ENCODE measurements around the gene HMBS. TPM values are rescaled to one million over a fixed set of nuclear protein-coding genes. Genes with fewer than 3 reads are reported as not detected.
"Not testable (repeated sequence)": the region's sequence is repeated elsewhere in the genome, so short reads cannot be mapped to it uniquely, and the experiment has no call there.

HMBS gene
- total RNA-seq, 5 donors from 2014 or later (not counting 1 experiment from before 2014, with no cell fraction given): 6.7 to 17.8 (median 12.3) TPM

GRCh38 chr11:119121811-119122124, 37.1 kb downstream of the HMBS start:
- Mint-ChIP-seq H3K36me3 (peaks cover 12% of the 10 kb centered on the region), H3K9me3 (no peaks in the 10 kb centered on the region), H3K27me3 (no peaks in the 10 kb centered on the region), H3K27ac (peak overlapping the region; percentile 84 to 94), H3K4me1 (peaks cover 37 to 52% (median 48%) of the 10 kb centered on the region in 3 donors), H3K4me3 (peak overlapping the region; percentile 89 to 94 (median 91))
- peaks cover 13 to 25% of the 10 kb centered on the region in 2 experiments for H3K4me1 ChIP-seq (ENCODE audit: control insufficient read depth in 1 of 2, extremely low read depth in 1 of 2, insufficient read depth in 2 of 2, low read length in 2 of 2)
- H3K27ac ChIP-seq (ENCODE audit: low read length): peak overlapping the region; percentile 49
- WGBS (ENCODE audit: insufficient coverage): under 1% methylated on average over 16 of the region's 20 CpGs
- peak overlapping the region; percentile 77 to 91 for H3K4me3 ChIP-seq (ENCODE audit: control insufficient read depth in 1 of 2, extremely low read depth in 1 of 2, low read length in 1 of 2)
- H3K9me3 ChIP-seq: no peaks in the 10 kb centered on the region
- peak in 1 of 4 experiments; percentile 9 for ATAC-seq (replicated peaks in 1 of 4)
- ChIA-PET CTCF (interaction anchor here in 1 of 2 donors (0.6 to 2.5 kb wide), 9 partner anchors 13 to 201 kb away, joined by 3 to 24 read pairs (median 5); partner anchors contain the start of genes C2CD2L, CBL, DPAGT1 and TRAPPC4), POLR2A (interaction anchor here (0.5 to 2.5 kb wide), 10 partner anchors 15 to 651 kb away, joined by 3 to 21 read pairs (median 6); partner anchors contain the start of genes C2CD2L (in 1 of the 2), DPAGT1 (in 1 of the 2), HMBS (in 1 of the 2) and VPS11 (in 1 of the 2))
- H3K36me3 ChIP-seq (ENCODE audit: control insufficient read depth in 2 of 2, extremely low read depth in 1 of 2, insufficient read depth in 1 of 2, low read length in 1 of 2): peaks cover 0 to 38% of the 10 kb centered on the region in 2 donors
- peak in 1 of 35 experiments; percentile 22 for DNase-seq
- no peaks in the 10 kb centered on the region for H3K27me3 ChIP-seq (replicated peaks in 1 of 2; ENCODE audit: control insufficient read depth in 2 of 2, extremely low read depth in 1 of 2, insufficient read depth in 2 of 2, low read length in 1 of 2)

GRCh38 chr11:119125821-119126220, 41.1 kb downstream of the HMBS start:
- H3K27ac ChIP-seq (ENCODE audit: low read length): no peak overlapping the region
- Mint-ChIP-seq H3K36me3 (peaks cover 25% of the 10 kb centered on the region), H3K9me3 (no peaks in the 10 kb centered on the region), H3K4me1 (peaks cover 32 to 46% (median 36%) of the 10 kb centered on the region in 3 donors), H3K4me3 (no peak overlapping the region), H3K27me3 (no peaks in the 10 kb centered on the region), H3K27ac (no peak overlapping the region)
- H3K4me1 ChIP-seq (ENCODE audit: control insufficient read depth in 1 of 2, extremely low read depth in 1 of 2, insufficient read depth in 2 of 2, low read length in 2 of 2): peaks cover 9 to 17% of the 10 kb centered on the region in 2 experiments
- H3K9me3 ChIP-seq: no peaks in the 10 kb centered on the region
- POLR2A ChIA-PET: no interaction called here
- no peaks in the 10 kb centered on the region for H3K27me3 ChIP-seq (replicated peaks in 1 of 2; ENCODE audit: control insufficient read depth in 2 of 2, extremely low read depth in 1 of 2, insufficient read depth in 2 of 2, low read length in 1 of 2)
- 100% methylated on average over 1 of the region's 6 CpGs for WGBS (ENCODE audit: insufficient coverage)
- no peak overlapping the region for H3K4me3 ChIP-seq (ENCODE audit: control insufficient read depth in 1 of 2, extremely low read depth in 1 of 2, low read length in 1 of 2)
- peaks cover 3 to 52% of the 10 kb centered on the region in 2 donors for H3K36me3 ChIP-seq (ENCODE audit: control insufficient read depth in 2 of 2, extremely low read depth in 1 of 2, insufficient read depth in 1 of 2, low read length in 1 of 2)
- DNase-seq: no peak
- no peak for ATAC-seq (replicated peaks in 1 of 4)
- CTCF ChIA-PET: interaction anchor here in 1 of 2 donors (0.5 kb wide), 1 partner anchor 996 kb away, joined by 3 read pairs; no protein-coding TSS in a partner anchor

- ChIA-PET POLR2A (interaction anchor here in 1 of 2 donors (0.6 to 0.7 kb wide), 3 partner anchors 11 to 599 kb away, joined by 4 to 8 read pairs (median 6); no protein-coding TSS in a partner anchor), CTCF (no interaction called here)
- no peaks in the 10 kb centered on the region for H3K27me3 Mint-ChIP-seq
- Histone ChIP-seq H3K27me3 (replicated peaks in 1 of 2; ENCODE audit: control insufficient read depth in 2 of 2, extremely low read depth in 1 of 2, insufficient read depth in 2 of 2, low read length in 1 of 2) (no peaks in the 10 kb centered on the region), H3K27ac (ENCODE audit: low read length) (no peak overlapping the region), H3K36me3 (ENCODE audit: control insufficient read depth in 2 of 2, extremely low read depth in 1 of 2, insufficient read depth in 1 of 2, low read length in 1 of 2) (peaks cover 12 to 60% of the 10 kb centered on the region in 2 donors), H3K4me3 (ENCODE audit: control insufficient read depth in 1 of 2, extremely low read depth in 1 of 2, low read length in 1 of 2) (no peak overlapping the region), H3K4me1 (ENCODE audit: control insufficient read depth in 1 of 2, extremely low read depth in 1 of 2, insufficient read depth in 2 of 2, low read length in 2 of 2) (peaks cover 8 to 14% of the 10 kb centered on the region in 2 experiments), H3K9me3 (no peaks in the 10 kb centered on the region)
- WGBS (ENCODE audit: insufficient coverage): 100% methylated on average over 1 of the region's 5 CpGs
- H3K4me3 Mint-ChIP-seq: no peak overlapping the region
- H3K27ac Mint-ChIP-seq: peak overlapping the region; percentile 69 to 72
- H3K36me3 Mint-ChIP-seq: peaks cover 33% of the 10 kb centered on the region
- ATAC-seq (replicated peaks in 1 of 4) (no peak), DNase-seq (no peak)
- H3K9me3 Mint-ChIP-seq: no peaks in the 10 kb centered on the region
- peaks cover 27 to 39% (median 33%) of the 10 kb centered on the region in 3 donors for H3K4me1 Mint-ChIP-seq
Observed at GRCh38 chr11:119126675-119127268, 42.1 kb downstream of the HMBS start.

GRCh38 chr11:119130662-119131061, 46.0 kb downstream of the HMBS start:
- H3K27me3 ChIP-seq (replicated peaks in 1 of 2; ENCODE audit: control insufficient read depth in 2 of 2, extremely low read depth in 1 of 2, insufficient read depth in 2 of 2, low read length in 1 of 2): no peaks in the 10 kb centered on the region
- Mint-ChIP-seq H3K9me3 (no peaks in the 10 kb centered on the region), H3K4me1 (peaks cover 0 to 14% (median 10%) of the 10 kb centered on the region in 3 donors), H3K27me3 (no peaks in the 10 kb centered on the region), H3K36me3 (peaks cover 44% of the 10 kb centered on the region), H3K27ac (no peak overlapping the region), H3K4me3 (no peak overlapping the region)
- ChIA-PET POLR2A (interaction anchor here in 1 of 2 donors (0.5 kb wide), 1 partner anchor 15 kb away, joined by 8 read pairs; no protein-coding TSS in a partner anchor), CTCF (interaction anchor here in 1 of 2 donors (0.6 to 0.7 kb wide), 3 partner anchors 45 to 954 kb away, joined by 3 to 4 read pairs (median 3); partner anchors contain the start of gene SCN2B)
- no peaks in the 10 kb centered on the region for H3K4me1 ChIP-seq (ENCODE audit: control insufficient read depth in 1 of 2, extremely low read depth in 1 of 2, insufficient read depth in 2 of 2, low read length in 2 of 2)
- no peaks in the 10 kb centered on the region for H3K9me3 ChIP-seq
- DNase-seq: no peak
- no peak overlapping the region for H3K27ac ChIP-seq (ENCODE audit: low read length)
- ATAC-seq (replicated peaks in 1 of 4): no peak
- H3K4me3 ChIP-seq (ENCODE audit: control insufficient read depth in 1 of 2, extremely low read depth in 1 of 2, low read length in 1 of 2): no peak overlapping the region
- peaks cover 26 to 68% of the 10 kb centered on the region in 2 donors for H3K36me3 ChIP-seq (ENCODE audit: control insufficient read depth in 2 of 2, extremely low read depth in 1 of 2, insufficient read depth in 1 of 2, low read length in 1 of 2)
- WGBS (ENCODE audit: insufficient coverage): 86% methylated on average over 1 of the region's 3 CpGs

GRCh38 chr11:119134389-119134978, 49.8 kb downstream of the HMBS start:
- ChIA-PET CTCF (no interaction called here), POLR2A (no interaction called here)
- no peaks in the 10 kb centered on the region for H3K9me3 ChIP-seq
- H3K9me3 Mint-ChIP-seq: no peaks in the 10 kb centered on the region
- no peak overlapping the region for H3K4me3 Mint-ChIP-seq
- peaks cover 0 to 8% of the 10 kb centered on the region in 2 donors for H3K27me3 Mint-ChIP-seq
- no peaks in the 10 kb centered on the region for H3K27me3 ChIP-seq (replicated peaks in 1 of 2; ENCODE audit: control insufficient read depth in 2 of 2, extremely low read depth in 1 of 2, insufficient read depth in 2 of 2, low read length in 1 of 2)
- peaks cover 44% of the 10 kb centered on the region for H3K36me3 Mint-ChIP-seq
- 96% methylated on average over 2 of the region's 4 CpGs for WGBS (ENCODE audit: insufficient coverage)
- no peak overlapping the region for H3K27ac Mint-ChIP-seq
- no peaks in the 10 kb centered on the region for H3K4me1 ChIP-seq (ENCODE audit: control insufficient read depth in 1 of 2, extremely low read depth in 1 of 2, insufficient read depth in 2 of 2, low read length in 2 of 2)
- H3K4me1 Mint-ChIP-seq: peaks cover 0 to 3% (median 2%) of the 10 kb centered on the region in 3 donors
- ATAC-seq (replicated peaks in 1 of 4) (peak in 2 of 4 experiments; percentile 16 to 42), DNase-seq (no peak)
- peaks cover 24 to 50% of the 10 kb centered on the region in 2 donors for H3K36me3 ChIP-seq (ENCODE audit: control insufficient read depth in 2 of 2, extremely low read depth in 1 of 2, insufficient read depth in 1 of 2, low read length in 1 of 2)
- no peak overlapping the region for H3K4me3 ChIP-seq (ENCODE audit: control insufficient read depth in 1 of 2, extremely low read depth in 1 of 2, low read length in 1 of 2)
- no peak overlapping the region for H3K27ac ChIP-seq (ENCODE audit: low read length)

GRCh38 chr11:119139276-119139675, 54.6 kb downstream of the HMBS start:
- H3K4me3 ChIP-seq (ENCODE audit: control insufficient read depth in 1 of 2, extremely low read depth in 1 of 2, low read length in 1 of 2); ATAC-seq (replicated peaks in 1 of 4); H3K4me1 ChIP-seq (ENCODE audit: control insufficient read depth in 1 of 2, extremely low read depth in 1 of 2, insufficient read depth in 2 of 2, low read length in 2 of 2); H3K27ac Mint-ChIP-seq; H3K36me3 Mint-ChIP-seq; H3K9me3 ChIP-seq; CTCF ChIA-PET; H3K9me3 Mint-ChIP-seq; H3K27ac ChIP-seq (ENCODE audit: low read length); H3K4me3 Mint-ChIP-seq; H3K4me1 Mint-ChIP-seq; POLR2A ChIA-PET; H3K36me3 ChIP-seq (ENCODE audit: control insufficient read depth in 2 of 2, extremely low read depth in 1 of 2, insufficient read depth in 1 of 2, low read length in 1 of 2); DNase-seq: not testable (repeated sequence)
- H3K27me3 Mint-ChIP-seq: peaks cover 5 to 22% of the 10 kb centered on the region in 2 donors
- 94% methylated on average over 6 of the region's 10 CpGs for WGBS (ENCODE audit: insufficient coverage)
- H3K27me3 ChIP-seq (replicated peaks in 1 of 2; ENCODE audit: control insufficient read depth in 2 of 2, extremely low read depth in 1 of 2, insufficient read depth in 2 of 2, low read length in 1 of 2): peaks cover 0 to 23% of the 10 kb centered on the region in 2 experiments
